GM19395 (cell line): ENCODE results near the gene MOV10.

Source experiments
- ATAC-seq: cut with Tn5 transposase; IDR thresholded peaks from one replicate; pipeline ENCODE4 v1.9.1; 2021; ENCODE audit warnings: mild to moderate bottlenecking, moderate library complexity; ENCODE audit not compliant: unreplicated experiment

The MOV10 gene

DNA sequence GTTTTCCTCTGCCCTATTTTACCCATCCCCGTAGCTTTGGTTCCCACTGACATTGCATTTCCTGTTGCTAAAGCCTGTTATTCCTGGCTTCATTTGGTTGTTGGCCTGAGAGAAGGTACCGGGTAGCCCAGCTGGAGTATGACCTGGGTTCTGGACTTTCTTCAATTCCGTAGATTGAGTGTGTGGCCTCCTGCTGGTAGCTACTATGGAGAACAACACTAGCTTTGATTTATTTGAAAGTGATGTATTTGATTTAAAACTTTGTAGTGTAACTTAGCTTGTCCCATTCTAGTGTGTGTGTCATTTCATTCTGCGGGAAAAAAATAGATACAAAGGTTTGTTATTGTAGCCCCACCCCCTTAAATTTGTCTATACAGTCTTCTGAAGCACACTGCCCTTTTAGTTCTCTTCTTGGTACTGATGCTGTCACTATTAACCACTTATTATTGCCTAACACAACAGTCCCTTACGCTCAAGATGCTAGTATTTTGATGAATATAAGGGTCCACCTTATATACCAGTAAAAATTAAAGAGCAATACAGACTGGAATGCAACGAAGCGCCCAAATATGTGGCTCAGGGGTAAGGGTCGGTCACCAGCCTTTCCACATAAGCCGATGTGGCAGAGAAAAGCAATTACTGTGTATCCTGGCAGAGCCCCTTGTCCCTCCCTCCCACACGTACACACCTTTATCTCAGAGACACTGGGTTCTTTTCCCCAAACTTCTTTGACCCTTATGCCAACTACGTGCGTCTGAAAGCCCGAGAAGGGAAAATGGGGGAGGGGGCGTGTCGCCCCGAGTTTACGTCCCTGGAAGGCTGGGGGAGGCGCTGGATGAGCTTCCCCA lies 643 bp upstream of the MOV10 start:
- peak; percentile 10 for ATAC-seq

DNA sequence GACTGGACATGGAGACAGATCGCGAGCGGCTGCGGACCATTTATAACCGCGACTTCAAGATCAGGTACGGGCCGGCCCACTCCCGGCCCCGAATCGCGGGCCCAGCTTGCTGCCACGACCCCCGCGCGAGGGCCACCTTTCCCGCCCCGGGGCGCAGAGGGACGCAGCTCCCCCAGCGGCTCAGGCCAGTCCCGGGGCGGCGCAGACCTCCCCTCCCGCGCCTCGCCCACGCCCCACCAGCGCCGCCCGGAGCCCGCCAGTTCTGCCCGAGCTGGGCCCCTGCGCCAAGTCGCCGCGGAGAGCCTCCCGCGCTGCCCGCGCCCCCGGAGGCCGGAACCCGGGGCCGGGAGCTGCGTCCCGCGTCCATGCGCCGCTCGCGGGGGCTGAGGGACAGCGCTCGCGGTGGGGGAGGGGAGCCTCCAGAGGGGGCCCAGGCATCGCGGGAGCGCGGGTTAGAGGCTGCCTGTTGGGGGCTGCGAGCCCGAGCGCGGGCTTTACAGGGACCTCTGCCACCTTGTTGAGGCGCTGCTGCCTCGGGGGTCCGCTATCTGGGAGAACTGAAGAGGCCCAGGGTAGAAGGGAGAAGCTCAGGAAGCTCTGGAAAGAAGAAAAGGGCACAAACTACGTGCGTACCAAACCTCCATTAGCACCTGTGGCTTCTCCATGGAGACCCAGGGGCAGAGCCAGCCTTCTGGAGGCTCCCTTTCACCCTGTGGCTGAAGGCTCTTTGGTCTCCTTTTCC lies 698 bp downstream of the MOV10 start:
- ATAC-seq = peak; percentile 38

DNA sequence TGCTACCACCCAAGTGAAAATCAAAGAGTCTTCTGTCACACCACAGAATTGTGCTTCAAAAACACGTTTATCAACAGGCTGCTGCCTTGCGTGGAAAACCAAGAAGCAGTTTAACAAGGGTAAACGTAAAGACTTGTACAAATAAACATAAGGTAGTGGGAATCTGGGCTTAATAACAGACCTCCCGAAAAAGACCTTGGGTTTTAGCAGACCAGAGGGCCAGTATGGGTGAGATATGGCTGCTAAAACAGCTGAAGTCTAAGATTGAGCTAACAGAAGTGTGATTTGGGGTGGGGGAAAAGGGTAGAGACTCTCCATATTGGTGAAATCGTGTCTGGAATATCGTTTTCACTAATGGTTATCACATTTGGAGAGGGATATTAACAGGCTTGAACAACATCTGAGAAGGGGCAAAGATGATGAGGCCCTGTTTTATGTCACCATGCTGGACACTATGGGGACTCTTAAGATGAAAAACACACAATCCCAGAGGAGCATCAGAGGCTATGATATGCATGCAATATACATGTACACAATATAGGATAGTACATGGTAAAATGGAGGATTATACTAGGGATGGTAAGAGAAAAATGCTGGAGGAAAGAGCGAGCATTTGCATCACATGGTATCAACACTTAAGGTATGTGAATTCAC lies 1.4 kb downstream of the MOV10 start:
- no peak for ATAC-seq

DNA sequence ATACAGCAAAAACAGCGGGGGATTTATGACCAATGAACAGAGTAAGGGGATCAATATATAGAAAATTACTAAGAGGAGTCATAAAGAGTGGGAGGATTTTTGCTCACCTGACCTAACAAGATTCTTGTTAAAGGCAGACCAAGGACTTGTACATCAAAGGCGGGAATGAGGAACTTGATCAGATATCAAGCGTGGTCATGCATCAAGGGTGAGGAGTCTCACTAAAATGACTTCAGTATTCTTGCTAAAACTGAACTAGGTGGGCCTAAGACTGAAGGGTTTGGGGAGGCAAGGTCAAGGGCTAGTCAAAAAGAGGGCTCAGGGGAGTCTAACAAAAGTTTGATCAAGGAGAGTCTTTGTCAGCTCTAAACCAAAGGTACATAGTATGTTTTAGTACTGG lies 2.1 kb downstream of the MOV10 start:
- ATAC-seq = no peak

DNA sequence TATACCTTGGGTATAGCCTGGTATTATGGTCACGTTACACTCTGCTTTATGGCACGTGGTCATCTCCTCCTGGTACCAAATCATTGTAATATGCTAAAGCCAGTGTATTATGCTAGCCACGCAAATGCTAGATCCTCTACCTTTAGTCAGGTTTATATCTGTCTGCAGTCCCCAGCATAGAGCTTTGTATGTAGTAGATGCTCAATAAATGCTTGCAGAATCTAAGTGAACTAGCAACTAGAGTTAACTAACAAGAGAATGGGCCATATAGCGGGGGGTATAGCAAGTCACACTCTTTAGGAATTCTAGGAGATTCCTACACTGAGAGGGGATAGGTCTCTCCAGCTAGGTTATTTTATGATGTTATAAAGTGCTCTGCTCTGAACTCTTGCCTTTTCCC lies 3.0 kb downstream of the MOV10 start:
- ATAC-seq = no peak

DNA sequence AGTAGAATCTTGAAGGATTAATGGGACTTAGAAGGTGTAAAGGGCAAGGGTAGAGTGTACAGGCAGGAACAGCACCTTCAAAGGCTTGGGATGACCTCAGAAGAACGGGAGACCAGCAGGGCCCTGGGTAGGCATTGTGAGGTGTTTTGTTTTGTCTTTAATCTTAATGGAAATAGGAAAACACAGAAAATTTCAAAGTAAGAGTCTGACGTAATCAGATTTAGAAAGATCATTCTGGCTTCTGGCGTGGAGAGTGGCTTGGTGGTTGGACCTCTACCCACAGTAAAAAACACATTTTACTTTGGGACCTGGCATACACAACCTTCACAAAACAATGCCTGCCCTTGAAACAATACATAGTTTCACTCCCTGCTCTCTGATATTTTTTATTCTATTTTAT lies 4.1 kb downstream of the MOV10 start:
- ATAC-seq = no peak

DNA sequence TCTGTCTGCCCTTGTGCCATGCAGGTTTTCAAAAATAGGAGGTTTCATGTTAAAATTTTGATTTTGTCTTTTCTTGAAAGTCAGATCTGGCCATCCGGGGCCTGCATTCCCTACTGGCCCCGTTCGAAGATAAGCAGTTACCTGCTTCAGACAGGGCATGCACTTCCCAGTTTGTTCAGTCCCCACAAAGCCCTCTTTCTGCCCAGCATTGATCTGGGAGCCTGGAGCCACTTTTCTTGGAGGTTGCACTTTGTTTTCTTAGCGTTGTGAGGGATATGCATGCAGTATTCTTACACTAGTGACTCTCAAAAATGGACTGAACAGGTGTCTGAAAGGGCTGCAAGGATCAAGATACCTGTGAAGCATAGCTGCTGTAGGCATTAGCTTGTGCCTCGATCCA lies 11.5 kb downstream of the MOV10 start:
- ATAC-seq = no peak

DNA sequence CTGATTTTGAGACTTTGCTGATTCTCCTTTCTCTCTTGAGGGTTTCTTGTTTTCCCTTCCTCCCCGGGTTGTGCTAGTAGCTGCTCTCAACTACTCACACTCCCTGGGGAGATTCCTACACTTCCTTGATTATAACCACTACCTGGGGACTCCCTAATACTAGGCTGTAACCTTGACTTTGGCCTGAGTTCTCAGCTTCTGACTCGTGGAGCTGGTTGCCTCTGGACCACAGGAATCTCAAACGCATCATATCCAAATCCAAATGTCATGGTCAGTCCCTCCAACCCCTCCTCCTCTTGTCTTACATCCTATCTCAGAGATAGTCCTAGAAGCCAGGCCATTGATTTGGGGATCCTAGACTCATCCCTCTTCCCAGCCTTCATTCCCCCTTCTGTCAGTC lies 12.0 kb downstream of the MOV10 start:
- no peak for ATAC-seq

DNA sequence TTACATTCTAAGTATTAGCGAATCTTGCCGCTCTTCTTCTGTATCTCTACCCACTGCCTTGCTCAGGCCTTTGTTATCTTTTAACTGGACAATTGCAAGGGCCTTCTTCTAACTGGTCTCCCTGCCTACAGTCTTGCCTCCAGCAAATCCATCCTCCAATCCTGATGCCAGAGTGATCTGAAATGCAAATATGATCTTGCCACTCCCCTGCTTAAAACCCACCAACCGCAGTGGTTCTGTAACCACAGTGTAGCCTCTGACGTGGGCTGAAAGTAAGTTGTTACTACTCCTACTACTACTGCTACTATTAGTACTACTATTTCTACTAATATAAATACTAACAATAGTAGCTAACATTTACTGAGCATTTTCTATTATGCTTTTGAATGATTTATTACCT lies 12.4 kb downstream of the MOV10 start:
- ATAC-seq = no peak

DNA sequence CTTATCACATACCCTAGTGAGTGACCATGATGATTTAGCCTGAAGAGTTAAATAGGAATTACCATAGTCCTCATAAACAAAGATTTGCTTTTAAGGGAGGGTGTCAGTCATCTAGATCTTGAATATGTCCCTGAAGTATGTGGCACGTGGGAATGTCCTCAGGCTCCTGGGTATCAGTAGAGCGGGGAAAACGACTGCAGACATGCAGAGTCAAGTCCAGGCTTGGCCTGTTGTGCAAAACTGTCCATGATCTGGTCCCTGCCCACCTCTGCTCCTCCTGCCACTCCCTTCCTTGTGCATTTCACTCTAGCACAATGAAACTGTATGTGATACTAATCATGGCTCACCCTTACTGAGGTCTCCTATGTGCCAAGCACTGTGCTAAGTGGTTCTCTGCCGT lies 12.9 kb downstream of the MOV10 start:
- ATAC-seq = no peak

DNA sequence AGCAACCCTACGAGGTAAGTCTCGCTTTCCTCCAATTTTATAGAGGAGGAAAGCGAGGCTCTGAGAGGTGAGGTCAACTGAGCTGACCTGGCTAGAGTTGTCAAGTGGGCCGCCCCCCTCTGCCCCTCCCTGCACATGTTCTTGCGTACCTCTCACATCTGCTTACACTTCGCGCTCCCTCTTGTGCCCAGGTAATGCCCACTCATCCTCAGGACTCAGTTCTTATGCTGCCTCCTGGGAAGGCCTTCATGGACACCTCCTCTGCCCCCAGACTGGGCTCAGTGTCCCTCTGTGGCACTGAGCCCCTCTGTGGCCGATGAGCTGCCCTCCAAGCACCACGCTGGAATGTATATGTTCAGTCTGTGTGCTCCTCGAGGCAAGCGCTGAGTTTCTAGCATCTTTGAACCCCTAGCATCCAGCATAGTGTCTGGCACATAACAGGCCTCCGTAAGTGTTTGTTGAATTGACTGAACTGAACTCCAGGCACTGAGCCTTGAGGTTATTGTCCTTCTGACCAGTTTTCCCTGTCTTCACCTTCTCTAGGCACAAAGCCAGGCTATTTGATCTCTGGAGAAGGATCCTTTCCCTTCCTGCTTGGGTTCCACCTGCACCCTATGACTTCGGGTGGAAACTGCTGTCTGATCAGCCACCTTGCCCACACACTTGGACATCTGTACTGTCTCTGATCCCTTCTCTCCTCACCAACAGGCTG lies 13.5 kb downstream of the MOV10 start:
- no peak for ATAC-seq

DNA sequence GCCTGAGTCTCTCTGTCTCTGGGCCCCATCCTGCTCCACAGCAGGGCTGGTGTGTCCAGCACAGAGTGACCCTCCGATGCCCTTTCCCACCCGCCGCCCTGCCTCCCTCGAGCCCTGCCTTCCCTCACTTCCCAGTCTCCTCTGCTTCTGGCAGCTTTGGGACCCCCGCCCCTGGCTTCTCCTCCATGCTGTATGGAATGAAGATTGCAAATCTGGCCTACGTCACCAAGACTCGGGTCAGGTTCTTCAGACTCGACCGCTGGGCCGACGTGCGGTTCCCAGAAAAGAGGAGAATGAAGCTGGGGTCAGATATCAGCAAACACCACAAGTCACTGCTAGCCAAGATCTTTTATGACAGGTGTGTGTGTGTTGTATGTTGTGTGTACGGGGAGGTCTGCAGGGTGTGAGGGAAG lies 14.3 kb downstream of the MOV10 start:
- no peak for ATAC-seq

DNA sequence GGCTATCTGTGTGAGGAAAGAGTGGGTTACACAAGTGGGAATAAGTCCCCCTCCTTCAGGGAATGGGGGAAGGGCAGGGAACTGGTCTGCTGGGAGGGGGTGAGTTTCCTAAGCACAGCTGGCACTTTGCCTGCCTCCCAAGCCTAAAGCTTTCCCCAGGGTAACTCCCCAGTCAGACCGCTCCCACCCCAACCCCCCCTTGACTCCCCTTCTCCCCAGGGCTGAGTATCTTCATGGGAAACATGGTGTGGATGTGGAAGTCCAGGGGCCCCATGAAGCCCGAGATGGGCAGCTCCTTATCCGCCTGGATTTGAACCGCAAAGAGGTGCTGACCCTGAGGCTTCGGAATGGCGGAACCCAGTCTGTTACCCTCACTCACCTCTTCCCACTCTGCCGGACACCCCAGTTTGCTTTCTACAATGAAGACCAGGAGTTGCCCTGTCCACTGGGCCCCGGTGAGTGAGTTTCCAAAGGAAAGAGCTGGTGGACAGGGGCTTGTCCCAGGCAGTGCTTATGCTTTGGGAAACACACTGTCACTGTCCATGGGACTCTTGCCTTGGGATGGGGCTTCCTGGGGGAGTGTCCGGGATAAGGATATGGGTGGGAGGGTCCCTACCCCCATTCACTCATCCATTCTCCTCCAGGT lies 14.9 kb downstream of the MOV10 start:
- ATAC-seq = no peak

DNA sequence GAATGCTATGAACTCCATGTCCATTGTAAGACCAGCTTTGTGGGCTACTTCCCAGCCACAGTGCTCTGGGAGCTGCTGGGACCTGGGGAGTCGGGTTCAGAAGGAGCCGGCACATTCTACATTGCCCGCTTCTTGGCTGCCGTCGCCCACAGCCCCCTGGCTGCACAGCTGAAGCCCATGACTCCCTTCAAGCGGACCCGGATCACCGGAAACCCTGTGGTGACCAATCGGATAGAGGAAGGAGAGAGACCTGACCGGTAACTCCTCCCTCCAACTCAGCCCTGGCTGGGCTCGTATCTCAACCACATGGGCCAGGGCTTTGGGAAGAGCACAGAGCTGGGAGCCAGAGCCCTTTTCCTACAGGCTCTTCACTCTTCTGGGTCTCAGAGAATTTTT lies 15.4 kb downstream of the MOV10 start:
- ATAC-seq = no peak

DNA sequence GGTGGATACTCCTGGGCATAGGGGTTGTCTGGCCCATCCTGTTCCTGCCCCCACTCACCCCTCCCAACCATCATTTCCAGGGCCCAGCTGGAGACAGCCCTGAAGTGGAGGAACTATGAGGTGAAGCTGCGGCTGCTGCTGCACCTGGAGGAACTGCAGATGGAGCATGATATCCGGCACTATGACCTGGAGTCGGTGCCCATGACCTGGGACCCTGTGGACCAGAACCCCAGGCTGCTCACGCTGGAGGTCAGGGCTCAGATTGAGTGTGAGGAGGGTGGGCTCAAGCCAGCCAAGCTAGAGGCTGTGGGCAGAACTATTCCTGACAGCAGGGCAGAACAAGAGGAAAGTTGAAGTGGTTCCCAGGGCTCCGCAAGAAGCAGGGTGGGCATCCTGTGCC lies 18.2 kb downstream of the MOV10 start:
- ATAC-seq = no peak

DNA sequence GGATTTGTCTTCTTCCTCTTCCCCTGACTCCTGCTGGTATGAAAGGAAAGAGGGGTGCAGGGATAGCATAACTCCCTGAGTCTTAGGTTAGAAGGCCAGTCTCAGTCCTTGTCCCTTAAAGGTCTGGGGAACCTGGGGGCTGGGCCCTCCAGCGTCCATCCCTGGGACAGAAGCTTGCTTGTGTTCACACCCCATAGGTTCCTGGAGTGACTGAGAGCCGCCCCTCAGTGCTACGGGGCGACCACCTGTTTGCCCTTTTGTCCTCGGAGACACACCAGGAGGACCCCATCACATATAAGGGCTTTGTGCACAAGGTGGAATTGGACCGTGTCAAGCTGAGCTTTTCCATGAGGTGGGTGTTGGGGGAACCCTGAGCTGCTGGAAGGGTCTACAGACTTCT lies 19.4 kb downstream of the MOV10 start:
- ATAC-seq = no peak

DNA sequence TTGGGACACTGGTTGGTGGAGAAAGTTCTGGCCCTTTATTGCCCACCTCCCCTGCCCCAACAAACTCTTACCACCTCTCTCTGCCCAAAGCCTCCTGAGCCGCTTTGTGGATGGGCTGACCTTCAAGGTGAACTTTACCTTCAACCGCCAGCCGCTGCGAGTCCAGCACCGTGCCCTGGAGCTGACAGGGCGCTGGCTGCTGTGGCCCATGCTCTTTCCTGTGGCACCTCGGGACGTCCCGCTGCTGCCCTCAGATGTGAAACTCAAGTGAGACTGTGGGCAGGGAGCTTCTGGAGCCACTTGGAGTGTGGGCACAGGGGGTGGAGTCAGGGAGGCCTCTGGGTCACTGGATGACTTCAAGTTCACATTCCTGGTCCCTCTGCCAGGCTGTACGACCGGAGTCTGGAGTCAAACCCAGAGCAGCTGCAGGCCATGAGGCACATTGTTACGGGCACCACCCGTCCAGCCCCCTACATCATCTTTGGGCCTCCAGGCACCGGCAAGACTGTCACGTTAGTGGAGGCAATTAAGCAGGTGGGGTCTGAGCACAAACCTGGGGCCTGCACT lies 20.0 kb downstream of the MOV10 start:
- ATAC-seq = no peak

DNA sequence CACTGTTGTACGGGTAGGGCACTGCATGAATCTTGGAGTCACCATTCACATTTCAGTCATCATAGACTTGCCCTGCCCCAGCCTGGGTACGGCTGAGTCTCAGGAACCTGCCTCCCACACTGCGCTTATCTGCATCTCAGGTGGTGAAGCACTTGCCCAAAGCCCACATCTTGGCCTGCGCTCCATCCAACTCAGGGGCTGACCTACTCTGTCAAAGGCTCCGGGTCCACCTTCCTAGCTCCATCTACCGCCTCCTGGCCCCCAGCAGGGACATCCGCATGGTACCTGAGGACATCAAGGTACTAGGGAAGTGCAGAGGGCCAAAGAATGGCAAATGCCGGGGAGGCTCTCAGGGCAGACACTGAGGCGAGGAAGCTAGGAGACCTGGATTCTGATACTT lies 20.8 kb downstream of the MOV10 start:
- no peak for ATAC-seq

DNA sequence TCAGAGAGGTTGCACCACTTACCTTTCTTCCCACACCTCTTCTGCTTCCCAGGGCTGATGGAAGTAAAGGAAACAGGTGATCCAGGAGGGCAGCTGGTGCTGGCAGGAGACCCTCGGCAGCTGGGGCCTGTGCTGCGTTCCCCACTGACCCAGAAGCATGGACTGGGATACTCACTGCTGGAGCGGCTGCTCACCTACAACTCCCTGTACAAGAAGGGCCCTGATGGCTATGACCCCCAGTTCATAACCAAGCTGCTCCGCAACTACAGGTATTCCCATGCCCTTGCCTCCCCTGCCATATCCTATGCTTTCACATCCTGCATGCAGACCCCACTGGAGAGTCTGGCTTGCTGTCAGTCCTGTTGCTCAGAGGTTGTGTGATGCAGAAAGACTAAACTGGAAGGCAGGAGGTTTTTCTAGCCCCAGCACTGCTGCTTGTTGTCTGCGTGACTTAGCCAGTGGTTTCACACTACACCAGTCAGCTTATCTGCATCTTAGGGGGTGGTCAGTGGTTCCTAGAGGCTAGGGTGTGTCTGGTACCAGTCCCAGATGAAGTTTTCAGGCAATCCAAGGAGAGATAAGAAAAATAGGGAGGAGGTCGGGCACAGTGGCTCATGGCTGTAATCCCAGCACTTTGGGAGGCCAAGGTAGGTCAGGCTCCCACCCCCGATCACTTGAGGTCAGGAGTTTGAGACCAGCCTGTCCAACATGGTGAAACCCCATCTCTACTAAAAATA lies 22.3 kb downstream of the MOV10 start:
- no peak for ATAC-seq

DNA sequence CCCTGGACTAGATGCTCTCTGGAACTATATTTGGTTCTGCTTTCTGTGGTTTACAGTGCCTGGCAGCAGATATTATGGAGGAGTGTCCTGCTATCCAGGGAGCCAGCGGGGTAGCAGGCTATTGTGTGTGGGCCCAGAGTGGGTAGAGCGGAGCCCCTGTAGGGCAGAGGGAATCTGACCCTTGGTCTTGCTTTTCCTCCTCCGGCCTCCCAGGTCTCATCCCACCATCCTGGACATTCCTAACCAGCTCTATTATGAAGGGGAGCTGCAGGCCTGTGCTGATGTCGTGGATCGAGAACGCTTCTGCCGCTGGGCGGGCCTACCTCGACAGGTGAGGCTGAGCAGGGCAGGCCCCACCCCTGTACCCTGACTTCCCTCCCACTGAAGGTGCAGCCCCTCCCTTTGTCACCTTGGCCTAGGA lies 23.3 kb downstream of the MOV10 start:
- no peak for ATAC-seq
